ENCODE results near the gene GPR35. TPM values are rescaled to one million over a fixed set of nuclear protein-coding genes. Genes with fewer than 3 reads are reported as not detected.
"Not testable (repeated sequence)": the region's sequence is repeated elsewhere in the genome, so short reads cannot be mapped to it uniquely, and the experiment has no call there.

The GPR35 gene
- total RNA-seq, 1 donor from 2014 or later = 0.77 TPM

DNA sequence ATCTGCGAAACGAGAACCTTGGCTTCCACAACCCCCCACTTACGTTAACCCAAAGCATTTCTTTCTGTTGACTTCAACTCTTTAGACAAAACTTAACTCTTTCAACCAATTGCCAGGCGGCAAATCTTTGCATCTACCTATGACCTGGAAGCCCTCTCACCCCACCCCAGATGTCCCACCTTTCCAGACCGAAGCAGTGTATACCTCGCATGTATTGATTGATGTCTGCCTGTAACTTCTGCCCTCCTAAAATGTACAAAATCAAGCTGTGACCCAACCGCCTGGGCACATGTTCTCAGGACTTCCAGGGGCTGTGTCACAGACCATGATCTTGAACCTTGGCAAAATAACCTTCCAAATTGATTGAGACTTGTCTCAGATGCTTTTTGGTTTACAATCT is 45.1 kb downstream of the GPR35 start:
- H3K4me3 Mint-ChIP-seq (ENCODE audit: unreplicated experiment) = no peak overlapping the region
- no peaks in the 10 kb centered on the region for H3K4me1 Mint-ChIP-seq (ENCODE audit: unreplicated experiment)
- no peak for DNase-seq (ENCODE audit: low spot score)
- H3K27ac Mint-ChIP-seq (ENCODE audit: unreplicated experiment) = no peak overlapping the region
- TF ChIP-seq, protein P1, sequence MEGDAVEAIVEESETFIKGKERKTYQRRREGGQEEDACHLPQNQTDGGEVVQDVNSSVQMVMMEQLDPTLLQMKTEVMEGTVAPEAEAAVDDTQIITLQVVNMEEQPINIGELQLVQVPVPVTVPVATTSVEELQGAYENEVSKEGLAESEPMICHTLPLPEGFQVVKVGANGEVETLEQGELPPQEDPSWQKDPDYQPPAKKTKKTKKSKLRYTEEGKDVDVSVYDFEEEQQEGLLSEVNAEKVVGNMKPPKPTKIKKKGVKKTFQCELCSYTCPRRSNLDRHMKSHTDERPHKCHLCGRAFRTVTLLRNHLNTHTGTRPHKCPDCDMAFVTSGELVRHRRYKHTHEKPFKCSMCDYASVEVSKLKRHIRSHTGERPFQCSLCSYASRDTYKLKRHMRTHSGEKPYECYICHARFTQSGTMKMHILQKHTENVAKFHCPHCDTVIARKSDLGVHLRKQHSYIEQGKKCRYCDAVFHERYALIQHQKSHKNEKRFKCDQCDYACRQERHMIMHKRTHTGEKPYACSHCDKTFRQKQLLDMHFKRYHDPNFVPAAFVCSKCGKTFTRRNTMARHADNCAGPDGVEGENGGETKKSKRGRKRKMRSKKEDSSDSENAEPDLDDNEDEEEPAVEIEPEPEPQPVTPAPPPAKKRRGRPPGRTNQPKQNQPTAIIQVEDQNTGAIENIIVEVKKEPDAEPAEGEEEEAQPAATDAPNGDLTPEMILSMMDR (IDR thresholded peaks at IDR 0.05; ENCODE audit: unreplicated experiment) = no peak
- no peaks in the 10 kb centered on the region for H3K36me3 Mint-ChIP-seq (ENCODE audit: low read depth, unreplicated experiment)
- peaks cover 3% of the 10 kb centered on the region for H3K27me3 Mint-ChIP-seq (ENCODE audit: unreplicated experiment)
- no peaks in the 10 kb centered on the region for H3K9me3 Mint-ChIP-seq (ENCODE audit: unreplicated experiment)

DNA sequence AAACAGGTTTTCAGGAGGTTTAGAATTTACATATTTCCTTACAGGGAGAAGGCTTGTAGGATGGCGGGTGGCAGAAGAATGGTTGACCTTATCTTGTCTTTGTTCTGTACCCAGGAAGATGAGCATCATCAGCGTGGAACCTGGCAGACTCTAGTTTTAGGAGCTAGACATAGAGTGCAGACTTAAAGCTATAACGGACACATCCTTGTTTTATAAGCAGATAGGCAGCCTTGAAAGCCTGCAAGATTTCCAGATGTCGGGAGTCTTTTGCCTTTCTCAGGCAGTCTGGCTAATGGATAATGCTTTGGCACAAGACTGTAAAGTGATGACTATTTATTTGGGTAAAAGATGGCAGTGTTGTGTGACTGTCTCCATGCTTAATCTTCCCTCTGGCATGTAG is 45.7 kb downstream of the GPR35 start:
- Mint-ChIP-seq H3K27me3 (ENCODE audit: unreplicated experiment) (peaks cover 3% of the 10 kb centered on the region), H3K4me1 (ENCODE audit: unreplicated experiment) (no peaks in the 10 kb centered on the region), H3K27ac (ENCODE audit: unreplicated experiment) (no peak overlapping the region), H3K9me3 (ENCODE audit: unreplicated experiment) (no peaks in the 10 kb centered on the region), H3K4me3 (ENCODE audit: unreplicated experiment) (no peak overlapping the region), H3K36me3 (ENCODE audit: low read depth, unreplicated experiment) (no peaks in the 10 kb centered on the region)
- TF ChIP-seq, protein P1 (IDR thresholded peaks at IDR 0.05; ENCODE audit: unreplicated experiment) = no peak
- DNase-seq (ENCODE audit: low spot score) = no peak

DNA sequence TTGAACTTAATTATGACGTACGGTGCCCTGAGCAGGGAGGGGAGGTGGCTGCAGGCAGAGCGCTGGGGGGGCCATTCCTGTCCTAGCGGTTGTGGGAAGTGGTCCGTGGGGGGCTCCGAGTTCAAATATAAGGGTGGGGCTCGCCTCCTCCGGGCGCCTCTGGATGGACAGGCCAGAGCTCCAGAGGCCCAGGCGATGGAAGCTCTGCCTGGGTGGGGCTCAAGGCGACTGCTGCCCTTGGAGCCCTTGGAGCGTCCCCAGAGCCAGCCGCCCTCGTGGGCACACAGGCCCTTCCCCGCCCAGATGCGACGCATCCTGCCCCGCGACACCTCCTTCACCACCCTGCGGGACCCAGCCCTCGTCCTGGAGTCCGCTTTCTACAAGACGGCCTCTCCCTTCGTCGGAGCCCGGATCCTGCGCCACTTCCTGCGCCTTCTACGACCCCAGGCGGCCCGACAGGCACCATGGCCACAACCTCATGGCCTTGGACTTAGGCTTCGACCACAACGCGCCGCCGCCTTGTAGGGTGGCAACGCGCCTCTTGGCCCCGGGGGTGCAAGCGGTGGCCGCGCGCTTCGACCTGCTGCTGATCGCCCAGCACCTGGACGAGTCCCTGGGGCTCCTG is 46.9 kb downstream of the GPR35 start:
- Mint-ChIP-seq H3K9me3 (ENCODE audit: unreplicated experiment) (no peaks in the 10 kb centered on the region), H3K27ac (ENCODE audit: unreplicated experiment) (no peak overlapping the region), H3K4me3 (ENCODE audit: unreplicated experiment) (no peak overlapping the region), H3K27me3 (ENCODE audit: unreplicated experiment) (peaks cover 3% of the 10 kb centered on the region), H3K36me3 (ENCODE audit: low read depth, unreplicated experiment) (no peaks in the 10 kb centered on the region), H3K4me1 (ENCODE audit: unreplicated experiment) (no peaks in the 10 kb centered on the region)
- TF ChIP-seq, protein P1 (IDR thresholded peaks at IDR 0.05; ENCODE audit: unreplicated experiment) = no peak
- DNase-seq (ENCODE audit: low spot score) = no peak

DNA sequence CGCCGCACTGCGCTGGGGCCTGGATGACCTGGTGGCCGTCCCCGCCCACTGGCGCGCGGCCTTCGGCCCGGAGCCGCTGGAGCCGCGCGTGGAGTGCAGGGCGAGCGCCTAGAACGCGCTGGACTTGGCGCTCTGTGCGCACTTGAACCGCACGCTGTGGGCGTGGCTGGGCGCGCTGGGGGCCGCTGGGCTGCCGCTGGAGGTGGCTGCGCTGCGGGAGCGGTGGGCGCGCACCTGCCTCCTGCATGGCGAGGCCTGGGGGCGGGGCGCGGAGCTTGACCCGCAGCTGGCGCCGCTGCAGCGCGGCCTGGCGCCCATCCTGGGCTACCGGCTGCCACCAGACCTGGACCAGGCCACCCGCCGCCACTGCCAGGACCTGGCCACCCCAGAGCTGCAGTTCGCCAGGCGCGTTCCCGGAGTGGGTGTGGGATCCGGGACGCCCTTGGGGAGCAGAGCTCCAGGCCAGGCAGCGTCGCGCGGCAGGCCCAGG is 47.5 kb downstream of the GPR35 start:
- H3K36me3 Mint-ChIP-seq (ENCODE audit: low read depth, unreplicated experiment) = no peaks in the 10 kb centered on the region
- no peak for DNase-seq (ENCODE audit: low spot score)
- no peaks in the 10 kb centered on the region for H3K4me1 Mint-ChIP-seq (ENCODE audit: unreplicated experiment)
- H3K27ac Mint-ChIP-seq (ENCODE audit: unreplicated experiment) = no peak overlapping the region
- no peaks in the 10 kb centered on the region for H3K9me3 Mint-ChIP-seq (ENCODE audit: unreplicated experiment)
- H3K4me3 Mint-ChIP-seq (ENCODE audit: unreplicated experiment) = no peak overlapping the region
- TF ChIP-seq, protein P1 (IDR thresholded peaks at IDR 0.05; ENCODE audit: unreplicated experiment) = no peak
- H3K27me3 Mint-ChIP-seq (ENCODE audit: unreplicated experiment) = peaks cover 3% of the 10 kb centered on the region

DNA sequence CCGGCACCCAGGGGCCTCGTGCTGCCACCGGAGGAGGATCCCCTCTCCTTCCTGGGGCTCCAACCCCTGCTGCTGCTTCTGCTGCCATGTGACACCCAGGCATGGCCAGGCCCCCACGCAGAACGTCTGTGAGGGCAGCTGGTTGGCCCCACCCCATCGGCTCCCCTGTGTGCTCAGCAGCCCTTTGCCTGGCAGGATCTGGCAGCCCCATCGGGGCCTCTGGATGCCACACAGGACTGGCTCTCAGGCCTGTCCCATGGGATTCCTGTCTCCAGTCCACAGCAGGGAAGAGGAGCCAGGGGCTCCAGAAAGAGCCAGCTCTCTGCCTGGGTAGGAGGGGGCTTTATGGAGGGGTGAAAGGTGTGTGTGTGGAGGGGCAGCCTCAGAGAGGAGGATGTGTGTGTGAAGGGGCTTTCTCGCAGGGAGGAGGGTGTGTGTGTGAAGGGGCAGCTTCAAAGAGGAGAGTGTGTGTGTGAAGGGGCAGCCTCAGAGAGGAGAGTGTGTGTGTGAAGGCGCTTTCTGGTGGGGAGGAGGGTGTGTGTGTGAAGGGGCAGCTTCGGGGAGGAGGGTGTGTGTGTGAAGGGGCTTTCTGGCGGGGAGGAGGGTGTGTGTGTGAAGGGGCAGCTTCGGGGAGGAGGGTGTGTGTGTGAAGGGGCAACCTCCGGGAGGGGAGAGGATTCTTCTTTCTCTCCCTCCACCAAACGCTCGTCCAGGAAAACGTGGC is 49.3 kb downstream of the GPR35 start:
- H3K27me3 Mint-ChIP-seq (ENCODE audit: unreplicated experiment); H3K4me1 Mint-ChIP-seq (ENCODE audit: unreplicated experiment); H3K9me3 Mint-ChIP-seq (ENCODE audit: unreplicated experiment); DNase-seq (ENCODE audit: low spot score); H3K27ac Mint-ChIP-seq (ENCODE audit: unreplicated experiment); H3K36me3 Mint-ChIP-seq (ENCODE audit: low read depth, unreplicated experiment); H3K4me3 Mint-ChIP-seq (ENCODE audit: unreplicated experiment): not testable (repeated sequence)

DNA sequence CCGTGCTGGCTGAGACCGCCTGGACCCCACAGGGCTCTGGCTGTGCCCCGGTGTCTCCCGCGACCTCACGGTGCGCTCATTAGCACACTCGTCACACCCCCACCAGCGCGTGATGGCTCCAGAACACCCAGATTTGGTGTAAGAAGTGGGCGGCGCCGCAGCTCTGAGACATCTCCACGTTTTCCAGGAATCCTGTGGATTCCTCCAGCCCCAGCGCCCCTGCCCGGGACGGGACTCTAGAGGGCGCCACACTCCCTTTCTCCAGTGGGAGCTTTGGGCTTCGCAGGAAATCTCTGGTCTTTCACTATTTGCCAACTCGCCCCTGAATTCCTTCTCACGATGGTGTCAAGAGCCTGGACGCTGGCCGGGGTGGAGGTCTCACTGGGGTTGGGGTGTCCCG is 50.1 kb downstream of the GPR35 start:
- H3K27ac Mint-ChIP-seq (ENCODE audit: unreplicated experiment); H3K4me3 Mint-ChIP-seq (ENCODE audit: unreplicated experiment); H3K9me3 Mint-ChIP-seq (ENCODE audit: unreplicated experiment); H3K36me3 Mint-ChIP-seq (ENCODE audit: low read depth, unreplicated experiment); H3K27me3 Mint-ChIP-seq (ENCODE audit: unreplicated experiment); H3K4me1 Mint-ChIP-seq (ENCODE audit: unreplicated experiment); DNase-seq (ENCODE audit: low spot score): not testable (repeated sequence)

DNA sequence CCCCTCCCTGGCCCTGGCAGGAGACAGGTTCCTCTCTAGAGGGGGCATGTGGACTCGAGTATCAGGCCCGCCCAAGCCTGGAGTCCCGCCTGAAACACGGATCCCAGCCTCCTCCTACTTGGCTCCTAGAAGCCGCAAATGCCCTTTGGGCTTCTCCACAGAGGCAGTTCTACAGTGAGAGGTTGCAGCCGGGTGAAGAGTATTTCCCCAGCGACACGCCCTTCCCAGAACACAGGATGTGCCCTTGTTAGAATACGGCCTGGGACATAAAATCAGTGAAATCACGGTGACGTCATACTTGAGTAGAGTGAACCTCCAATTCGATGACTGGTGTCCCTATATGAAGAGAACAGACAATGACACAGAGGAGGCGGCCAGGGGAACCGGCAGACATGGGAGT is 52.8 kb downstream of the GPR35 start:
- not testable (repeated sequence) for H3K4me3 Mint-ChIP-seq (ENCODE audit: unreplicated experiment); H3K9me3 Mint-ChIP-seq (ENCODE audit: unreplicated experiment); DNase-seq (ENCODE audit: low spot score); H3K4me1 Mint-ChIP-seq (ENCODE audit: unreplicated experiment); H3K36me3 Mint-ChIP-seq (ENCODE audit: low read depth, unreplicated experiment); H3K27ac Mint-ChIP-seq (ENCODE audit: unreplicated experiment); H3K27me3 Mint-ChIP-seq (ENCODE audit: unreplicated experiment)

DNA sequence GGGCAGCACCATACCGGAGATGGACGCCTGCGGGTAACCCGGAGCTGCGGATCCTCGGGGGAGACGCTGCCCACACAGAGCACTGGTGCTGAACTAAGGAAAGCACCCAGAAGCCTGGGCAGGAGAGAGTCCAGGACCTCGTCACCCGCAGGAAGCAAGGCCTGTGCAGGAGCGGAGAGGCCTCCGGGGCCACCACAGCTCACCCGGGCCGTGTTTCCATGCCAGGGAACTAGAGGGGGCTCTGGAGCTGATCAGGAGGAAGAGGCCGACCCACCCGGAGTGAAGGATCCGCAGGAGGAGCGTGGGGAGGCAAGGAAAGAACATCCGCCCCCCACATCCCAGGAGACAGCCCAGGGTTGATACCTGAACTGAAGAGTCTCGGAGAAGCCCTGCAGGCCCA is 53.6 kb downstream of the GPR35 start:
- not testable (repeated sequence) for H3K36me3 Mint-ChIP-seq (ENCODE audit: low read depth, unreplicated experiment)

More for the DNA sequence above, 53.6 kb downstream of the GPR35 start:
- H3K27me3 Mint-ChIP-seq (ENCODE audit: unreplicated experiment); H3K9me3 Mint-ChIP-seq (ENCODE audit: unreplicated experiment); H3K4me3 Mint-ChIP-seq (ENCODE audit: unreplicated experiment); H3K27ac Mint-ChIP-seq (ENCODE audit: unreplicated experiment); DNase-seq (ENCODE audit: low spot score); H3K4me1 Mint-ChIP-seq (ENCODE audit: unreplicated experiment): not testable (repeated sequence)
